Tibial artery (tissue), 4 donors: ENCODE measurements around the gene JHY.

Experiments used
- DNase-seq, 2 donors: peaks; one replicate each; pipeline ENCODE4 v3.0.0-alpha.2; 2019
- H3K27ac ChIP-seq, 2 donors: fragments of 200-600 bp; sonication (generic) in 1 of 2; 1 replicate in 1 of 2; 2 replicates in 1 of 2; pipeline ENCODE4 v1.5.1; 2018 to 2019; ENCODE audit warnings: mild to moderate bottlenecking in 1 of 2
- H3K27me3 ChIP-seq, 2 donors: fragments of 200-600 bp; sonication (generic) in 1 of 2; one replicate each; pipeline versions ENCODE4 v1.5.1 to v1.6.0; 2016 to 2019
- H3K36me3 ChIP-seq, 3 donors: fragments of 200-600 bp; sonication (generic) in 2 of 3; one replicate each; pipeline ENCODE4 v1.5.1; 2016 to 2019; ENCODE audit warnings: mild to moderate bottlenecking in 2 of 3
- H3K4me1 ChIP-seq, 4 donors: fragments of 200-600 bp; sonication (generic) in 2 of 4; 1 replicate in 3 of 4; 2 replicates in 1 of 4; pipeline ENCODE4 v1.5.1; 2016 to 2019
- H3K4me3 ChIP-seq, 2 donors: fragments of 200-600 bp; sonication (generic) in 1 of 2; 1 replicate in 1 of 2; 2 replicates in 1 of 2; pipeline ENCODE4 v1.5.1; 2018 to 2019; ENCODE audit warnings: mild to moderate bottlenecking in 2 of 2
- H3K9me3 ChIP-seq, 3 donors: fragments of 200-600 bp; sonication (generic) in 1 of 3; one replicate each; pipeline ENCODE4 v1.5.1; 2016 to 2019
- intact Hi-C: fragments of 100-400 bp; cut with DNase I; formaldehyde crosslinking; loops from one replicate; pipeline ENCODE4 v1.15.0; 2023; ENCODE audit warnings: low total_unique reads
- TF ChIP-seq, protein P1 (sequence below), 2 experiments: fragments of 200-600 bp in 1 of 2; fragments of 450-650 bp in 1 of 2; IDR thresholded peaks; one replicate each; pipeline ENCODE4 v1.5.1; 2017 to 2019; ENCODE audit warnings: antibody characterized with exemption in 2 of 2, mild to moderate bottlenecking in 1 of 2, moderate library complexity in 1 of 2

JHY gene

DNA sequence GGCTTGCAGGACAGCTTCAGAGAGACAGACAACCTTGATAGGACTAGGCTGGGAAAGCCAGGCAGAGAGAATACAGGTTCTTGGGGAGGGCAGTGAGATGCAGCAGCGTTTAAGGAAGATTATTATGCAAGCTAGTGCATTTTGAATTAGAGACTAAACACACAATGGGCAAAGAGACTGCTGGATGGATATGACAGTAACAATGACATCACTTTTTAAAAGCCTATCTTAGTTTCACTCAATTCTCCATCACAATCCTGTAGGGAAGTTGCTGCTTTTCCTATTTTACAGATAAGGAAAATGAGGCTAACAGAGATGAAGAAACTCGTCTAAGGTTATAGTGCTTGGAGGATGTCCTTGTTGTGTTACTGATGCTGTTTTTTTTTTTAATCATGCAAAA lies 5.6 kb downstream of the JHY start:
- H3K9me3 ChIP-seq, result no peaks in the 10 kb centered on the region
- H3K27me3 ChIP-seq, result no peaks in the 10 kb centered on the region
- no peak overlapping the region for H3K27ac ChIP-seq
- H3K4me1 ChIP-seq, result peaks cover 0 to 8% (median 2%) of the 10 kb centered on the region in 4 donors
- H3K4me3 ChIP-seq, result no peak overlapping the region
- intact Hi-C loops, result no loop called here
- peaks cover 0 to 8% (median 0%) of the 10 kb centered on the region in 3 donors for H3K36me3 ChIP-seq
- TF ChIP-seq, protein P1, sequence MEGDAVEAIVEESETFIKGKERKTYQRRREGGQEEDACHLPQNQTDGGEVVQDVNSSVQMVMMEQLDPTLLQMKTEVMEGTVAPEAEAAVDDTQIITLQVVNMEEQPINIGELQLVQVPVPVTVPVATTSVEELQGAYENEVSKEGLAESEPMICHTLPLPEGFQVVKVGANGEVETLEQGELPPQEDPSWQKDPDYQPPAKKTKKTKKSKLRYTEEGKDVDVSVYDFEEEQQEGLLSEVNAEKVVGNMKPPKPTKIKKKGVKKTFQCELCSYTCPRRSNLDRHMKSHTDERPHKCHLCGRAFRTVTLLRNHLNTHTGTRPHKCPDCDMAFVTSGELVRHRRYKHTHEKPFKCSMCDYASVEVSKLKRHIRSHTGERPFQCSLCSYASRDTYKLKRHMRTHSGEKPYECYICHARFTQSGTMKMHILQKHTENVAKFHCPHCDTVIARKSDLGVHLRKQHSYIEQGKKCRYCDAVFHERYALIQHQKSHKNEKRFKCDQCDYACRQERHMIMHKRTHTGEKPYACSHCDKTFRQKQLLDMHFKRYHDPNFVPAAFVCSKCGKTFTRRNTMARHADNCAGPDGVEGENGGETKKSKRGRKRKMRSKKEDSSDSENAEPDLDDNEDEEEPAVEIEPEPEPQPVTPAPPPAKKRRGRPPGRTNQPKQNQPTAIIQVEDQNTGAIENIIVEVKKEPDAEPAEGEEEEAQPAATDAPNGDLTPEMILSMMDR (IDR thresholded peaks at IDR 0.05), result no peak
- no peak for DNase-seq

DNA sequence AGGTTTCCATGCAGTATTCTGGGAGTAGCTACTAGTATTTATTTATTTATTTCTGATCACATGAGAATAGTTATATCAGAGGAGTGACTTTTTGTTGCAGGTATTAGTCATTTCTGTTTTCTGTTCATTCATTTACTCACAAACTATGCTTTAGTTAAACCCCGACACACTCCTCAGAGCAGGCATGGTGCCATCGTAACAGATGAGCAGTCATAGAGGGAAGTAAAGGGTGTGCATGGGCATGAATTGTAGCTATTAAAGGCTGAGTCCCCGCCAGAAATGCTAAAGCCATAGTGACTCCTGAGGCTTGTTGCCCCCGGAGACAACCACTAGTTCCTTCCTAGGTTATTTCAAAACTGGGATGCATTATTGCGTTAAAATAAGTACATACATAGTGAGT lies 10.6 kb downstream of the JHY start:
- Histone ChIP-seq H3K4me1 (no peaks in the 10 kb centered on the region), H3K27ac (no peak overlapping the region), H3K36me3 (peaks cover 0 to 2% (median 0%) of the 10 kb centered on the region in 3 donors), H3K27me3 (no peaks in the 10 kb centered on the region), H3K4me3 (no peak overlapping the region), H3K9me3 (no peaks in the 10 kb centered on the region)
- TF ChIP-seq, protein P1 (IDR thresholded peaks at IDR 0.05), result no peak
- intact Hi-C loops, result no loop called here
- no peak for DNase-seq

DNA sequence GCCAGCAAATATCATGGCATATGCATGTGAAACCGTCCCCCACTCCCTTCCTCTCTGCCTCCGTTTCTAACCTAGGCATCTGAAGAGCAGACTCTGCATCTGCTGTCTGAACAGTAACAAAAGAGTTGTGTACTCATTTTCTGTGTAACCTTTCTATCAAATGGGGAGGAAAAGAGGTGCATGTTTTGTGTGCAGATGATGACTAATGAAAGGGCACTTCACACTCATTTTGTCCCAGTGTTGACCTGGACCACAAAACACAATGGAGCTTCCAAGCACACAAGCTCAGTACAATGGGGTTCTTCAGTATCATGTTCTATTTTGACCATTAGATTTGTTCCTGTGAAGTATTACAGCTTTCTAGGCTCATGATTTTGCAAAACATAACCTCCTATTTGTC lies 13.0 kb downstream of the JHY start:
- intact Hi-C loops, result no loop called here
- H3K9me3 ChIP-seq, result no peaks in the 10 kb centered on the region
- TF ChIP-seq, protein P1 (IDR thresholded peaks at IDR 0.05), result no peak
- H3K27ac ChIP-seq, result no peak overlapping the region
- H3K27me3 ChIP-seq, result no peaks in the 10 kb centered on the region
- no peak overlapping the region for H3K4me3 ChIP-seq
- no peaks in the 10 kb centered on the region for H3K4me1 ChIP-seq
- no peak for DNase-seq
- H3K36me3 ChIP-seq, result peaks cover 0 to 2% (median 0%) of the 10 kb centered on the region in 3 donors

GRCh38 chr11:122897606-122898210 lies 15.1 kb downstream of the JHY start:
- intact Hi-C loops, result no loop called here
- TF ChIP-seq, protein P1 (IDR thresholded peaks at IDR 0.05), result no peak
- no peaks in the 10 kb centered on the region for H3K9me3 ChIP-seq
- DNase-seq, result no peak
- H3K36me3 ChIP-seq, result peaks cover 0 to 2% (median 0%) of the 10 kb centered on the region in 3 donors
- no peaks in the 10 kb centered on the region for H3K4me1 ChIP-seq
- H3K4me3 ChIP-seq, result no peak overlapping the region
- H3K27me3 ChIP-seq, result no peaks in the 10 kb centered on the region
- H3K27ac ChIP-seq, result no peak overlapping the region

DNA sequence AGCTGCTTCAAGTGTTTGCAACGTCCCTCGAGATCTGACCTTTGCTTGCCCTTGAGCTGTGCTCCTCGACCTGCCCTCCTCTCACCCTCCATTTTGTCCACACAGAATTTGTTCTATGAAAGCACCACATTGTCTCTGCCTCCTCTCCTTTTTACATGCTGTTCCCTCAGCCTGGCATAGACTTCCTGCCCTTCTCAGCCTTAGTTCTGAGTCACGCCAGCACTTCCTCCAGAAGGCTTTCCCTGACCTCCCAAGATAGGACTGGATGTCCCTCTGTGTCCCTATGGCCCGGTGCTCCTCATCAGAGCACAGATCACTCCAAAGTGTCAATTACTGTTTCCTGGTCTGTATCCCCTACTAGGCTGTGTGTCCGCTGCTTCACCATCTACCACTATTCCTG lies 16.2 kb downstream of the JHY start:
- Histone ChIP-seq H3K9me3 (no peaks in the 10 kb centered on the region), H3K4me3 (no peak overlapping the region), H3K36me3 (peaks cover 0 to 3% (median 3%) of the 10 kb centered on the region in 3 donors), H3K27me3 (no peaks in the 10 kb centered on the region), H3K4me1 (no peaks in the 10 kb centered on the region), H3K27ac (no peak overlapping the region)
- TF ChIP-seq, protein P1 (IDR thresholded peaks at IDR 0.05), result no peak
- intact Hi-C loops, result no loop called here
- no peak for DNase-seq
